NAMALWA (cell line): ENCODE data around the gene VASH1.
A peak's percentile ranks its signal among the peaks of the same experiment; 100 is the strongest.

Experiments
- DNase-seq: peaks from one replicate; pipeline ENCODE4 v3.0.0-alpha.2; 2015; ENCODE audit warnings: low spot score

Gene VASH1

DNA sequence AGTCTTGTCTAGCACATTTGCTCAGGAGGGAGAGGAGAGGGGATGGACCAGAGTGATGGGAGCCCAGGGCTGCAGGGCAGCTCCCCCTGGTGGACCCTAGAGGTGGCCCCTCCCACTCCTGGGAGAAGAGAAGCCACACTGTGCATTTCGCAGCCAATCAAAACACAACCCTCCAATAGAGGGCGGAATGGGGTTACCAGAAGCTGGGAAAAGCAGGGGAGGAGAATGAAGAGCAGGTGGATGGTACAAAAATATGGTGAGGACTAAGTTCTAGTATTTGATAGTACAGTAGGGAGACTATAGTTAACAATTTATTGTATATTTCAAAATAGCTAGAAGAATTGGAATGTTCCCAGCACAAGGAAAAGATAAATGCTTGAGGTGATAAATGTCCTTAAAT lies 23.6 kb downstream of the VASH1 start:
- peak; percentile 72 for DNase-seq

DNA sequence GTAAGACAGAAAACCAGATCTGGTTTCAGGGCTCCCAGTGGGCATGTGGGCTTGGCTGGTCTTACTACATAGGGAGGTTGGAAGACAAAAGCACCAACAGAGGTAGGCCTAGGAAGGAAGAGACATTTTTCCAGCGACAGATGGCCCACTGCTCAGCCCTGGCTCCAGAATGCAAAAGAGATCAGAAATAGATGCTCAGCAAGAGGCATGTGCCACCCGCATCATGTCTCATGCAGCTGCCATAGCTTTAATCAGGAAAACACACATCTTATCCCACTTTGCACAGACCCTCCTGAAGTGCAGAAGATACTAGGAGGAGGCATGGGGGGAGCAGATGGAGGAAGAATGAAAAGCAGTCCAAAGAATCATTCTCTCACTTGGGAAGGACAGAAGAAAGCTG lies 25.3 kb downstream of the VASH1 start:
- DNase-seq = no peak

DNA sequence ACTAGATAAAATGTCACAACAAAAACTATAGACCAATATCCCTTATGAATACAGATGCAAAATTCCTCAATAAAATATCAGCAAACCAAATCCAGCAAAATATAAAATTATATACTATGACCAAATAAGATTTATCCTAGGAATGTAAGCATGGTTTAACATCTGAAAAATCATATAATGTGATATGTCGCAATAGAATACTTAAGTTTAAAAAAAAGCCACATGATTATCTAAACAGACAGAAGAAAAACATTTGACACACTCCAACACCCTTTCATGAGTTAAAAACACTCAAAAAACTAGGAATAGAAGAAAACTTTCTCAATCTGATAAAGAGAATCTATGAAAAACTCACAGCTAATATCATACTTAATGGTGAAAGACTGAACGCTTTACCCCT lies 31.2 kb downstream of the VASH1 start:
- DNase-seq = no peak

DNA sequence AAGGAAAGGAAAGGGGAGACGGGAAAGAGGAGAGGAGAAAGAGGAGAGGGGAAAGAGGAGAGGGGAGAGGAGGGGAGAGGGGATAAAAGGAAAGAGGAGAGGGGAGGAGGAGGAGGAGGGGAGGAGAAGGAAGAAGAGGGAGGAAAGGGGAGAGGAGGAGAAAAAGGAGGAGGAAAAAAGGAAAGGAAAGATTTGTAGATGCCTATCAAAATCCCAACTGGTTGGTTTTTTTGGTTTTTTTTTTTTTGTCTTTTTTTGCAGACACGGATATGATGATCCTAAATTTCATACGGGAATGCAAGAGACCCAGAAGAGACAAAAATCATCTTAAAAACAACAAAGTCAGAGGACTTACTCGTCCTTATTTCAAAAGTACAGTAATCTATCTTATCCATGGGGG lies 32.1 kb downstream of the VASH1 start:
- no peak for DNase-seq

DNA sequence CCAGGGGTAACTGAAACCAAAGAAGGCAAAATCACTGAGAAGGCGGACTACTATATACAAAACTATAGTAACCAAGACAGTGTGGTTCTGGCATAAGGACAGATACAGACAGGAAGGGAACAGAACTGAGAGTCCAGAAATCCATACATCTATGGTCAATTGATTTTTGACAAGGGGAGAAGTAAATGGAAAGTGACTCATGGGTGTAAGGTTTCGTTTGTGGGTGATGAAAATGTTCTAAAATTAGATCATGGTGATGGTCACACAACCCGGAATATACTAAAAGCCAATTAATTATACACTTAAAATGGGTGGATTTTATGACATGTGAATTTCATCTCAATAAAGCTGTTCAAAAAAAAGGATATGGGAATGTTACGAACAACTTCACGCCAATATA lies 32.7 kb downstream of the VASH1 start:
- DNase-seq = no peak

DNA sequence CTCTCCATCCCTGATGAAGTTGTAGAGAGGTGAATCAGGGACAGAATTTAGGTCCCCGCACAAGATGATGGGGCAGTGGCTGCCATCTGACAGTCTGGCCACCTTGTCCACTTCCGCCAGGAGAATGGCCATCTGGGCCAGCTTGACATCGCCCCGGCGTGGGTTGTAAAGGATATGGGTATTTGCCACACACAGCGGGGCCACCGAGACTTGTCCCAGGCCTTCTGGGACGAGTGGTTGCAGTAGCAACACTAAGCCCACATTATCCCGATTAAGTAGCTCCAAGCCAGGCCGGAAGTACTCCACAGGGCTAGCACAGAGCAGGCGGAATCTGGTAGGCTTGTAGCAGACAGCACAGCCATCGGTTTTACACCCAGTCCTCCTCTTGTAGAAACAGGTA lies 45.2 kb downstream of the VASH1 start:
- no peak for DNase-seq

DNA sequence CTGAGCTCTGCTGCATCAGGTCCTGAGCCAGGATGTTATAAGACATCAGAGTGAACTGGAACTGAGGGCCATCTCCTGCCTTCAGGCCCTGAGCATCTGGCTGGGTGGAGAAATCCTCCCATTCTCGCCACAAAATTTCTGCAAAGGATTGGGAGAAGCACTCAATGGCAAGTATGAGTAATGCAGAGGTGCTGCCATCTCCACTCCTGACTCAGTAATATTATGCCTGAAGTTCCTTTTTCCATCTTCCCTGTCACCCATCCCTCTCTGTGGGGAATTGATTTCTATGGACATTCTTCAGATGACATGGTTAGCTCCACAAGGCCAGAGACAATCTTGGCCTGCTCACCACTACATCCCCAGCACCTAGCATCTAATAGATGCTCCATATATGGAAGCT lies 46.7 kb downstream of the VASH1 start:
- DNase-seq = no peak

DNA sequence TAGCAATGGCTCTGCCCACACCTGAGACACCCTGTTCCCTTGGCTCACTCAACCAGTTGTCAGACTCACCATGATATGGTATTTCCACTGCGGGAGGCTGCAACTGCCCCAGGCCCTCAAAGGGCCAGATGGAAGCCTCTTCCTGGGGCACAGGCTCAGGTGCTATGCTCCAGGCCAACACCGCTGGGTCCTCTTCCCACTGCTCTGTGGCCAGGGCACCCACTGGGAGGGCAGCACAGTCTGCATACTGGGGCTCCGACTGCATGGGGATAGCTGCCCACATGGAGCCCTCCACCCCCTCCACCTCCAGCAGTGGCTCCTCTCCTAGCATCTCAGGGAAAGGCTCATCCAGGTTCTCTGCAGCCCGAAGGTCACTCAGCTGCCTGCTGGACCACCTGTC lies 47.7 kb downstream of the VASH1 start:
- no peak for DNase-seq

DNA sequence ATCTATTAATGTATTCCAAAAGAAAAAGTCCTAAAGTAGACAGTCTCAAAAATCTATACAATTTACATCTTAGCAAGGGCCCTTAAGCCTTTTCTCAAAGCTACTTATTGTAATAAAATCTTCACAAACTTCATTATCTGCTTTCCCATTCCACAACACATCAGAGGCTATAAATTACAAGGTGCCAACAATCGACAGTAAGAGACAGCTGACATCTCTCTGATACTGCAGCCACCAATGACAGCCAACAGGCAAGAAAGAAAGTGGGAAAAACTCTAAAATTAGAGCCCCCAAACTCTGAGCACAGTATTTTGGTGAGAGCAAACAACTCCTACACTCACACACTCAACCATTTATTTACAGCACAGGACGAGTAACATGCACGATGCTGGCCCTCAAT lies 49.3 kb downstream of the VASH1 start:
- no peak for DNase-seq

DNA sequence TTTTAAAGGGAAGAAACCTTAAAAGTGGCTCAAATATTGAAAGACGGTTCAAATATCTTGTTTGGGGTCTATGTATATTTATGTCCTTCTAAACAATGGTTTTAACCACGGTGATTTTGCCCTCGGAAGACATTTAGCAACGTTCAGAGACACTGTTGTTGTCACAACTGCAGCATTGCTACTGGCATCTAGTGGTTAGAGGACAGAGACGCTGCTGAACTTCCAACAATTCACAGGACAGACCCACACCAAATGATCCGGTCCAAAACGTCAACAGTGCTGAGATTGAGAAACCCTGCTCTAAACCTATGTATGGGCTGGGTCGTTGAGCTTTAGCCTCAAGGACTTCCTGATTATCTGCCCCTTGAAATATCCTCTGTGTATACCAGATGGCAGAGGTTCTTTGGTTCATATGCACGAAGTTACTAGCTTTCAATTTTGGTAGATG lies 49.7 kb downstream of the VASH1 start:
- peak; percentile 66 for DNase-seq

DNA sequence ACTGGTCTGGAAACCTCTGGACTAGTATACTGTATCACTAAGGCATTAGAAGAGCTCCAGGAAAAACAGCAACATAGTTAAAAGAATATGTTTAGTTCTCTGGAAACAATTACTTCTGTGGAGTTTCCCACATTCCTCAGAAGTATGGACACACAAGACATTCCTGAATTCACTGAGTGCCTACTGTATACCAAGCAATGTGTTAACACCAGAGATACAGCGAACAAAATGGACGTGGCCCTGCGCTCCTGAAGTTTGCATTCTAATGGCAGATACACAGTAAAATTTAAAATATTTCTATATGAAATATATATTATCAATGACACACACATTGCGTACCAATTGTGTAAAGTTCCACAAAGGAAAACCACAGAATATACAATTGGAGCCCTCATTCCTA lies 50.3 kb downstream of the VASH1 start:
- DNase-seq = peak; percentile 15

DNA sequence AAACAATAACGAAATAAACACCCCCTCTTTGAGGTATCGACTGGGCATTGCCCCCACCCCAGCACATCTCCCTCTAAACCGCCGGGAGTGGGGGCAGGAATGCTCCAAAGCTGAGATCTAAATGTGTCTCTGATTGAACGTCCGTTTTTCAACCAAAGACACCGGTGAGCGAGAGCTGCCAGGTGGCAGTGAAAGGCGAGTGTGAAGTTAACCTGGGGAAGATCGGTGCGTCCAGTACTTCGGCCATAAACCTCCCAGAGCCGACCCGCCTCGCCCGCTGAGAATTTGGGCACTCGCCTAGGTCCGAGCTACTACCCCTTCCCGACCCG lies 50.8 kb downstream of the VASH1 start:
- DNase-seq = peak; percentile 51

DNA sequence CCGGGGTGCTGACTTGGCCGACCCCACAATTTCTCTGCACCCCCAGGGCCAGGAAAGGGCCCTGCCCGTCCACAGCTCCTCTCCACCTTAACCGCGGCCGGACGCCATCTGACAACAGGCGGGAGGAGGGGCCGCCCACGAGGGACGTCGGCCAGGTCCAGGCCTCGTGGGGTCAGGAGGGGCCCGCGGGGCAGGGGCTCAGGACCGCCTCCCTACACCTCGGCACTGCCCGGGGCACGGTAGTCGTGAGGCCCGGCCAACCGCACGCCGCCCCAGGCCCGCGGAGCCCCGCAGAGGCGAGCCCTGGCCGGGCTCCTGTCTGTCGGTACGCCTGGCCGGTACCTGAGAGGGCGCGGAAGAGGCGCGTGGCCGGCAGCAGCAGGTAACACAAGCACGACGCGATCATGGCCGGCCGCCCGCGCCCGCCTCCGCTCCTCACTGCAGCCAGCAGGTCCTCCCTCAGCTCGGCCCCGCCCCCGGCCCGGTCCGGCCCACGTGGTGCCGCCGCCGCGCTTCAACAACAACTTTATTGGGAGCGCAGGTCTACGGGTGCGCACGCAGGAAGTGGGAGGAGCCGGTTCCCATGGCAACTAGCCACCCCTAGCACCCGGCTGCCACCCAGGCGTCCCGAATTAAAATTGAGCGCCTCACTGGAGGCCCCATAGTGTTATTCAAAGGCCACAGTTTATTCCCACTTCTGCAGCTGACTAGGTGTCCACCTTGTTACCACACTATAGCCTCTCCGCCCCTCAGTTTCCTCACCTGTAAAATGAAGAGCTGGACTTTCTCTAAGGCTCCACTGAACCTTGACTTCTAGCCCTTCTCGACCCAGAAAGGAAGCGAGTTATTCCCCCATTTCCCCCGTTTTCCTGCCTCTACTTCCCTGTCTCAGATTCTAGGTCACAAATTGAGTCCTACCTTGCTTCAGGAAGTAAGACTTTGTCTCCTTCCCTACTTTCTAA lies 51.4 kb downstream of the VASH1 start, which contains the start of gene ANGEL1:
Gene ANGEL1, minus strand, starts transcription at position 461 of the 962 bp plus-strand sequence. Its CDS starts 55 bp downstream, at position 406.
- peak; percentile 97 for DNase-seq

DNA sequence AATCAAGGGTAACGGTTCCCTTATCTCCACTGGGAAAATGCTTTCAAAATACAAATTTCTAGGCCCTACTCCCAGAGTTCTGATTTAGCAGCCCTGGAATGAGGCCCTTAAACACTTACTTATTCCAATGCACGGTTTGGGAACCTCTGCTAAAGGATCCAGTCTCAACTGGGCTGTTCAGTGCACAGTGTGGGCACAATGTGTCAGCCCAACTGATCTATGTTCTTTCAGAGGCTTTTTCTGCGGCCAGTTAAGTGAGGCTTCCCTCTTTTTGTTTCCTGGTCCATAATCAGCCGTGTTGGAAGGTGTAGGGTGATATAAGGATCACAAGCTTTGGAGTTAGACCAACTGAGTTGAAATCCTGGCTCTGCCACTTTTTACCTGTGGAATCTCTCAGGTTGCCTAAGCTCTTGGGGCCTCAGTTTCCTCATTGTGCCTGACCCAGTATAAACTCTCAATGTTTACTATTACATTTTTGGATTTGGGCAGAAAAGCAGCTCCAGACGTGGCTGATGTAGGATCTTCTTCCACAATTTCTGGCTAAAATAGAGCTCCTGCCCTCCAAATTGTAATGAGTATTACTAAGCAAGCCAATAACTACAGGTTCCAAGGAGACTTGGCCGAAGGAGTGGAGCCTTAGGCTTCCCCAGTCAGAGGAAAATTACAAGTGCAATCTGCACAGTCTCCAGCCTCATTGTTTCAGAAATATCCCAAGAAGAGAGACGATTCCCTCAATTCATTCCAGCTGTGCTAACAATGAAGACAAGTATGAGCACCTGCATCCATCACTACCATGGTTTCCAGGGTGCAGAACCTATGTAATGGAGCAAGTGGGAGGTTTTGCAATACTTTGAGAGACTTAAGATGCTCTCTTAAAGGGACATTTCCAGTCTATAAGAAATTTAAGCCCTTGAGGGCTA lies 53.7 kb downstream of the VASH1 start:
- no peak for DNase-seq

DNA sequence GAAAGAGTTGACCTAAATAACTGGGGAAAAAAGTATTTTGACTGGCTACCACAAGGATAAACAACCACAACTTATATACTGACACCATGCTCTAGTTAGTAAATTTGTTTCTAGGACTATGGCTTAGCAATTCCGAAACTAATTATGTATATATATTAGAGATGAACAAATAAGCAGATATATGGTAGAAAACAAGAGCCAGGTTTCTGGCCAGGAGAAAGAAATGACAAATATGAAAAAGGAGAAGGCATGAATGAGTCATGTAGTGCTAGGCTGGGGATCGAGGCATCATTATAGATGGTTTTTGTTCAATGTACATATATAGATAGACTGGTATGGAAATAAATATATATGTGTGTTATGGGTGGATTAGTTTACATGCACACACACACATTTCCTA lies 59.4 kb downstream of the VASH1 start:
- no peak for DNase-seq

DNA sequence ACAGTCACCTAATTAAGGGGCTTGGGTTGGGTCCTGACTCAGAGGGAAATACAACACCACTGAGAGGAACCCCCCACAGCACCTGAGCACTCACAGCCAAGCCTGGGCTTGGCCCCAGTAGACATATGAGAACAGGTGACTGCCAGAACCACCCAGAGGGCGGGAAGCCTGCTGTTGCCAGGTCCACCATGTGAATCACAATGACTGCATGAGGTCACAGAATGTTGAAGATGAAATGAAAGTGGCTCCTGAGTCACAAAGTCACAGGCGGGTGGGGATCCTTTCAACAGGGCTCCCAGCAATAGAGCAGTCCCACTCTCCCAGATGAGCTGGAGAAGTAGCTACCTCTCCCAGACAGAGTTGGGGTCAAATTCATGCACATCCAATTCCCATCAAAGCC lies 64.9 kb downstream of the VASH1 start, which contains the start of gene LRRC74A:
Gene LRRC74A, plus strand, starts transcription at position 287 of the 400 bp plus-strand sequence. CDS start 290 bp downstream, outside the sequence.
- DNase-seq = no peak

DNA sequence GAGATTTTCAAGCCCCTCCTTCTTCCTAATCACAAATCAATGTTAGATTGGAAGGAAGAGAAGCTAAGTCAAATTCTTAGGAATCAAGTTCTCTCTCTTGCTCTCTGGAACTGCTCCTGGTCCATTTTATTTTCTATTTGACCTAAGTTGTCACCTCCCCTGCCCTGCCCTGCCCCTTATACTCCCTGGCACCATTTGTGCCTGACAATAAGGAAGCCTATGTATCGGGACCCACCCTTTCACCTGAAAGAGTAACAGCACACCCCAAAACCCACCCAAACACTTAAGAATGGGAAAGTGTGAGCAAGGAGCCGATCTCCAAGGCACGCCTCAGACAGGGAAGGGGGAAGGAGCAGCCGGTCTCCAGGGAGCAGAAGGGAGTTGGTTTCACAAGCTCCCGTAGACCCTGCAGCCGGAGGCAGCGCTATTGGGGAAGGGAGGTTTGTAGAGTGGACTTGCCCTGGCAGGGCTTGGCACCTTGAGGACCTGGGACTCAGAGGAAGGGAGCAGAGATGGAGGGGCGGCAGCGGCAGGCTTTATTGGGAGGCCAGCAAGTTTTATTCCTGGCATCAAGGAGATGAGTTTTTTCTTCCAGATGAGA lies 66.5 kb downstream of the VASH1 start:
- no peak for DNase-seq

DNA sequence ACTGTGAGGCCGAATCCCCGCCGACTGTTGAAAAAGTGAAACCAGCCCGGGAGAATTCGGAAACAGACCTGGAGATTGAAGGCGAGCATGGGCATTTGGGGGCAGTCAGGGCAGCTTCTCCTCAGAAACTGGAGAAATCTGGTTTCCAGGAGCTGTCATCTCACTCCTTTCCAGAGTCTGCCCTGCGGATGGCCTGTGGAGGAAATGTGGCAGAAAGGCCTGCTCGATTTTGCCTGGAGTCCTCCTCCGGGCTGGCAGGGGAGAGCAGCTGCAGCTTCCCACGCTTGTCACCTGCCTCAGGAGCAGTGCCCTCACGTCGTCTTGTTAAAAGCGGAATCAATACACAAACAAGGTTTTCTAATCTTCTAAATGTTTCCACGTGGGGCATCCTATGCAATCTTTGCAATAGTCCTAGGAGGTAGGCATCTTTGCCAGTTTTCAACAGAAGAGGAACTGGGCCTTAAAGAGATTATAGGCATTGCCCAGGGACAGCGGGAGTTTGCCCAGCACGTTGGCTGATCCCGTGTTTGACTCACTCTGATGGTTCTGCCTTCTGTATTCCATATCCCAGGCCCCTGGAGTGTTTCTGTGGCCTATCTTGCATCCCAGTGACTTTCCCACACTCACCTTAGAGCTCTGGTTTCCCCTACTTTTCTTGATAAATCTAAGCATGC lies 67.2 kb downstream of the VASH1 start:
- DNase-seq = no peak

DNA sequence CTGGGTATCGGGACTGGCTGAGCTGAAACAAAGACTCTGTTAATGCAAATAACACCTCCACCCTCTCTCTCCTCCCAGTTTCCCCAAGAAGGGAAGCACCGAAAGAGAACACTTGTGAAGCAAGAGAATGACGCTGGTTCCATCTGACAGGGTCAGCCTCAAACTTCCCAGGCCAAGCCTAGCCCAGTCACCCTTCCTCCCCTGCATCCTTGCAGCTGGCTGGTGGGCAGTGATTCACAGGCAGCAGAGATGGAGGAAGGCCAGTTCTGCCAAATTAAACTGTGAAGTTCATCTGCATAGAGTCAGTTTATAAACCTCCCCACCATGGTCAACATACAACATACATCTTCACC lies 67.7 kb downstream of the VASH1 start:
- no peak for DNase-seq

DNA sequence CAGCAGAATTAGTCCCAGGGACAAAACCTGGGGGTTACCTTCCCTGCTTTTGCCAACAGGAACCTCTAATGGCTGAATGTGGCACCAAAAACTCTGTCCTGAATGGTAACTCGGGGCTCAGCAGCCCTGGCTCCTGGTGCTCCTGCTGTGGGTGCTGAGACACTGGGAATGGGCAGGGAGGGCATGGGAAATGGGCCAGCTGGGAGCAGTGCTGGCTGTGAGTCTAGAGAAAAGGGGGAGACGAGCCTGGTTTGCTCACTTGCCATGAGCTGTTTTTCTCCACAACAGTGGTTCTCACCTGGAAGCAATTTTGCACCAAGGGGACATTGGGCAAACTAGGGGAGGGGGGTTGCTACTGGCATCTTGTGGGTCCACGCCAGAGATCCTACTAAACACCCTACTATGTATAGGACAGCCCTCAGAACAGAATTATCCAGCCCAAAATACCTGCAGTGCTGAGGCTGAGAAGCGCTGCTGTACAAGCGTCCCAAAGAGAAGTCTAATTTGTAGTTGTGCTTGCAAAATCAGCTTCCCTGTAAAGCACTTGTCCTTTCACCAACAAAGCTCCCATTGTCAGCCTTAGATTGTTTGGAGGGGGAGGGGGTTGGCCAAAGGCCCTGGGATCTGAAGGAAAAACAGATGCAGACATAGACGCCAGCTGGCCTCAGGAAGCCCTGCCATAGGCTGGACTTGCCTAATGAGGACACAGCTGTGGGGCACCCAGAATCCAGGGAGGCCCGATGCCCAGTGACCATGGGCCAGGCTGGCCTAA lies 68.6 kb downstream of the VASH1 start:
- no peak for DNase-seq

DNA sequence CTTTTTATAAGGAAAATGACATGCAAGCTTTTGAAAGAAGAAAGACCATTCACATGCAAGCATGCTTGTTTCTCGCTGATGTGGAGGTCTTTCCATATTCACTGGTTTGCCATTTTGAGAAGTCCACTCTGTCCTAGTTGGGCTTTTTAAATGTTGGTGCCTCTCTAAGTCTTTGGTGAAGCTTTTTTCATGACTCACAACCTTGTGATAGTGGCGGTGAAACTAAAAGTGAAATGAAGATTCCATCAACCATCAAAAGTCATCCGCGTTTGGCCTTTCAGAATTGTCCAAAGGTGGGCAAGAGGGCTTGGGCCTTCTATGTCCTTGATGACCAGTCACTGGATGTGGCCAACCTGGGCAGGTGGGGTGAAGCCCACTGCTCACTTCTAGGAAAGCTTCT lies 69.3 kb downstream of the VASH1 start:
- no peak for DNase-seq
